HL-60/S4 treated with phorbol 12-myristate 13-acetate at 8.2 ng/mL for 4 days and 3 days (cell line): Measurements from ENCODE around the gene NR2E1.

Experiments used
- in situ Hi-C: fragments of 300-500 bp; cut with MboI; formaldehyde crosslinking; loops from 2 replicates; pipeline ENCODE4 v1.15.0; 2022; ENCODE audit warnings: low sequenced_read_pairs

Gene NR2E1

DNA sequence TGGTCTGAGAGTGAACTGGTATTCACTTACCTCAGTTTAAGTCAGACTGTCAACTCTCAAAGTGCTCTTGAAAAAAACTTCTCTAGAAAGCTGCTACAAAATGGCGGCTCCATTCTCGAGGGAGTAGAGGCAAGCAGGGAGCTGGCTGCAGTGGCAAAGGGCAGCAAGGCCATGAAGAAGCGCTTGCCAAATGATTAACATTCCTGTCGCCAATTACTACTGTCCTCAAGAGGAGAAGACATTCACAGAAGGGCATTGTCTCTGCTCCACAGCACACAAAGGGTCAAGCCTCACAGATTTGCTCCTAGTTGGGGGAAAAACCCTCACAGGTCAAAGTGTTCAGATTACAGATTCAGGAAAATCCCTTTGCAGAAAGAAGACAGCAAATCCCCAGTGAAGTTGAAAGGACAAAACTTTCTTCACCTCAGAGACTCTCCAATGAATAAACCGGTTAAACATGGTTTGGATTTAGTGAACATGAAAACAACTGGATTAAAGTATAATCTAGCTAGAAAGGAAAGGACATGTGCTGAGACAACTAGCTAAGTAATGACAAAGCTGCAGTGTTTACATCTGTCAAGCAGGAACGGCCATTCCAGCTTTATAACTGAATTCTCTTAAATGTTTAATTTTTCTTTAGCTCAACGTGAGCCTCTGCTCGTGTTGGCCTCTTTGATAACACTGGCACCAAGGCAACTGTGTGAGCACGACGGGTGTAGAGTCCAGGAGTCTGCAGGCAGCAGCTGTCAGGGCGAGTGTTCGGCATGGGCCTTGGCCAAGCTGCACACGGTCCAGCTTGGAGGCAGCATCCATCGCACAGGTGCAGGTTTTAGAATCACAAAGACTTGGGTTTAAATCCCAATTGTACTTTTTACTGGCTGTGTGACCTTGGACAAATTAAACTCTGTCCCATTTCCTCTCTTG lies 37.6 kb downstream of the NR2E1 start:
- in situ Hi-C loops, result no loop called here

DNA sequence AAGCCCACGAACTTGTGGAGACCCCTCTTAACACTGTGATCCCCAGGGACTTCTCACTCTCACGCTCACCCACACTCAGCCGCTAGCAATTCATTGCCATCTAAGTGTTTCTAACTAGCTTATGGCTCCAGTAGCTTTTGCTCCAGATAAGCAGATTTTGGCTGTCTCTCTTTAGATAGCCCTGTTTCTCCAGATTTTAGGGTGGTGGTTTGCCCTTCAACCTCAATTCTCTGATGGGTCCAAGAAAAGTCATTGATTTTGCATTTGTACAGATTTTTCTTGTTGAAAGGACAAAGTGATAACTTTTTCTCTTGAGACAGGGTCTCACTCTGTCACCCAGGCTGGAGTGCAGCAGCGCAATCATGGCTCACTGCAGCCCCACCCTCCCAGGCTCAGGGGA lies 41.2 kb downstream of the NR2E1 start:
- in situ Hi-C loops, result no loop called here

DNA sequence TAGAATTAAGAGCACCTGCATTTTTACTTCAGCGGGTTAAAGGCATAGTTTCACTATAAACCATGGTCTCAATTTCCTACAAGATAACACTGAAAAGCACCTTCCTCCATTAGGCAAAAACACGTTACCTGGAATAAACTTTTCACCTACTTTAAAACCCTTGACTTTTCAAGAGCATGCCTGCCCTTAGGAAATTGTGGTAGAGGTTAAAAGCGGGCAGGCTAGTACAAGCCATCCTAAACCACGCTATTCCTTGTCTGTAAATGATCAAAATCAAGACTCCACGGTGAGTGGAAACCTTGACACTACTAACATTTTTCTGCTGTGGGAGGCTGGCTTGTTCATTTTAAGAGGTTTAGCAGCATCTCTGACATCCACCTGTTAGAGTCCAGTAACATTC lies 43.9 kb downstream of the NR2E1 start:
- in situ Hi-C loops, result no loop called here

DNA sequence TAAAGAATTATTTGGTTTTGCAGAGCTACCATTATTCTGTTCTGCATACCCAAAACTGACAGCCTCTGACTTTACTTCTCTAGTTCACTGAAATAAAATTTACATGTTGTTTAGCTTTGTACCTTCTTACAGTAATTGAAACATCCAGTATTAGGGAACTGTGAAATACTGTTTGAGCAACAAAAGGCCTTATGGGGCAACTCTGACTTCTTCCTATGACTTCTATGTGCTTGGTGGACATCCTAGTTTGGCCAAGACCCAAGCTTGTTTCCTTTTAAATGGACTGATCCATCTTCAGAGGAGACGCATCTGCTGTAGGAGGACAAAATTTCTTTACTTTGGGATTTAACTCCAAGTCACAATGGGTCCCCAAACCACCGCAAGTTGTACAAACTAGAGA lies 44.7 kb downstream of the NR2E1 start:
- in situ Hi-C loops, result no loop called here

GRCh38 chr6:108211671-108212070 lies 45.8 kb downstream of the NR2E1 start:
- in situ Hi-C loops, result no loop called here

DNA sequence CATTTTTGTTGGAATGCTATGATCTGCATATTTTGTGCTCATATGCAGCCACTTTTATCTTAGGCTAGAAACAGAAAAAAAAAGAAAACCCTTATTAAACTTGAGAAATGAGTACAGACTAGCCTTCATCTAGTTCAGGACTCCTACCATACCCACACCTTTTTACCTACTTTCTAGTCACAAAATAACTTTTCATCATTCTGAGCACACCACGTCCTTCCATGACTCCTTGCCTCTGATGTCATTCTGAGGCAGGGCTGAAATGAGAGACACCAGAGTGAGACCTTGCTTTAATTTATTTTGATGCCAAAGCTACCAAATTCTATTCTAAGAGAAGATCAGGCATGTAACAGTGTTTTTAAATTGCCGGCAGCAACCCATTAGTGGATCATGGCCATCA lies 56.2 kb downstream of the NR2E1 start:
- in situ Hi-C loops, result no loop called here

DNA sequence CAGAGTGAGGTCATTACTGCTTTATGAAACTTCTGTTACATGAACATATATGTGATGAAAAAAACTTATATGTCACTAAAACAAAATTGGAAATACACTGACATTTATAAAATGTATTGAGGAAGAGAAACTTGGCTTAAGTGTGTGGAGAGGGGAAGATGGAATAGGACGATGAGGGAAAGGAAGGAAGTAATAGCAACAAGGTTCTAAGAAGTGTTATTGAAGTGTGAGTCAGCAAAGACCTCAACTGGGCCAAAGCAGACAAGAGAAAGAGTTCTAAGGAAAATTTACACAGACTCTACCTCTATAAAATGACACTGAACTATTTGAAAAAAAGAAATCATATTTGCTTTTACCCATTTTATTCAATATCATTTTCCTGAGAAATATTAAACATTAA lies 56.7 kb downstream of the NR2E1 start:
- in situ Hi-C loops, result no loop called here

DNA sequence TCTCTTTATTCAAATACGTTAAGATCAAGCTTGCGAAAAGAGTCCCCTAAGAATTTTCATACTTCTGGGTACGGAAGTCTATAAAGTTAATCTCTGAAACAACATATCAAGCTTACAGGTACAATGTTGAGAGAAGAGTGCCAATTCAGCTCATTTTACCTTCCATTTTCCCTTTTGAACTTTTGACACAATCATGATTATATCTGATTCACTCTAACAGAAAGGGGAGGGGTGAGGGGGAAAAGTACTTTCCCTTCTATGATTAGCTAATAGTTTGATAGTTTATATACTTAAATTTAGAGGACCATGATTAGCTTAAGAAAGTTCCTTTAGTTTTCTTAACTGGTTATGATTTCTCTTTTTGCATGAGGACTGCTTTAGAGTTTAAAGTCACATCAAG lies 61.5 kb downstream of the NR2E1 start:
- in situ Hi-C loops, result no loop called here

DNA sequence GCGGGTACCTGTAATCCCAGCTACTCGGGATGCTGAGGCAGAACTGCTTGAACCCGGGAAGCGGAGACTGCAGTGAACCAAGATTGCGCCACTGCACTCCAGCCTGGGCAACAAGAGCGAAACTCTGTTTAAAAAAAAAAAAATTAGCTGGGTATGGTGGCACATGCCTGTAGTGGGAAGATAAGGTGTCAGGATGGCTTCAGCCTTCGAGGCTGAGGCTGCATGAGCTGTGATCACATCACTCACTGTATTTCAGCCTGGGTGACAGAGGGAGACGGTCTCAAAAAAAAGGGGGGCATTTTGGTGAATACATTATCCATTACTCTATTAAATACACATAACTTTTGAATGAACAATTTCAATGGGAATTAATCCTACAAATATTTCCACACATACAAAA lies 62.6 kb downstream of the NR2E1 start:
- in situ Hi-C loops, result no loop called here

DNA sequence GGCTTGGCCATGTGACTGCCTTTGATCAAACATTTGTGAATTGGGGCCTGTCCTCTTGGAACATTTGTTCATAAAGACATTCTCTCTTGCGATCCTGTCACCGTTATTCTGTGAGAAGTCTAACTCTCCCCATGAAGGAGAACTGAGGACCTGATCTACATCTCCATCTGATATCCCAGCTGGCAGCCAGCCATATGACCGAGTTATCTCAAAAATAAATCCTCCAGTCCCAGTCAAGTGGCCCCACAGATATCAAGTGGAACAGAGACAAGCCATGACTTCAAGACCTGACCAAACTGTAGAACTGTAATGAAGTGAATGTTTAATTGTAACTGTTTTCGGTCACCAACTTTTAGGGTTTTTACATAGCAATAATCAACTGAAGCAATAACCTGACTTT lies 69.3 kb downstream of the NR2E1 start:
- in situ Hi-C loops, result no loop called here

GRCh38 chr6:108236791-108237190 lies 71.0 kb downstream of the NR2E1 start:
- in situ Hi-C loops, result no loop called here

DNA sequence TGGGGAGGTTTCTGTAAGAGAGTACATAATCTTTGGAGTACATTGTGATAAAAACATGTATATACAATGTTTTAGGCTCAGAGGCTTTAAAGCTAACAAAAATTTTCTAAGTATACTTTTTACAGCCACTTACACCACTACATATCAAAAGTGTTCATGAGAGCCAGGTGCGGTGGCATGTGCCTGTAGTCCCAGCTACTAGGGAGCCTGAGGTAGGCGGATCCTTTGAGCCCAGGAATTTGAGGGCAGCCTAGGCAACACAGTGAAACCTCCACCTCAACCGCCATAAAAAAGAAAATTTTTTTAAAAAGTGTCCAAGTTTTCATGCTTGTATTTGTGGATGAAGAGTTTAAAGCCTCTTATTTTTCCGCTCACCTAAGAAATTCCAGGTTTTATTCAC lies 72.5 kb downstream of the NR2E1 start:
- in situ Hi-C loops, result no loop called here
